HG02623 (cell line): ENCODE data around the gene HAPLN3.
"Not testable (repeated sequence)": the region's sequence is repeated elsewhere in the genome, so short reads cannot be mapped to it uniquely, and the experiment has no call there.

Source experiments
- ATAC-seq: cut with Tn5 transposase; IDR thresholded peaks from one replicate; pipeline ENCODE4 v1.9.1; 2021; ENCODE audit warnings: moderate library complexity; ENCODE audit not compliant: unreplicated experiment

The HAPLN3 gene

DNA sequence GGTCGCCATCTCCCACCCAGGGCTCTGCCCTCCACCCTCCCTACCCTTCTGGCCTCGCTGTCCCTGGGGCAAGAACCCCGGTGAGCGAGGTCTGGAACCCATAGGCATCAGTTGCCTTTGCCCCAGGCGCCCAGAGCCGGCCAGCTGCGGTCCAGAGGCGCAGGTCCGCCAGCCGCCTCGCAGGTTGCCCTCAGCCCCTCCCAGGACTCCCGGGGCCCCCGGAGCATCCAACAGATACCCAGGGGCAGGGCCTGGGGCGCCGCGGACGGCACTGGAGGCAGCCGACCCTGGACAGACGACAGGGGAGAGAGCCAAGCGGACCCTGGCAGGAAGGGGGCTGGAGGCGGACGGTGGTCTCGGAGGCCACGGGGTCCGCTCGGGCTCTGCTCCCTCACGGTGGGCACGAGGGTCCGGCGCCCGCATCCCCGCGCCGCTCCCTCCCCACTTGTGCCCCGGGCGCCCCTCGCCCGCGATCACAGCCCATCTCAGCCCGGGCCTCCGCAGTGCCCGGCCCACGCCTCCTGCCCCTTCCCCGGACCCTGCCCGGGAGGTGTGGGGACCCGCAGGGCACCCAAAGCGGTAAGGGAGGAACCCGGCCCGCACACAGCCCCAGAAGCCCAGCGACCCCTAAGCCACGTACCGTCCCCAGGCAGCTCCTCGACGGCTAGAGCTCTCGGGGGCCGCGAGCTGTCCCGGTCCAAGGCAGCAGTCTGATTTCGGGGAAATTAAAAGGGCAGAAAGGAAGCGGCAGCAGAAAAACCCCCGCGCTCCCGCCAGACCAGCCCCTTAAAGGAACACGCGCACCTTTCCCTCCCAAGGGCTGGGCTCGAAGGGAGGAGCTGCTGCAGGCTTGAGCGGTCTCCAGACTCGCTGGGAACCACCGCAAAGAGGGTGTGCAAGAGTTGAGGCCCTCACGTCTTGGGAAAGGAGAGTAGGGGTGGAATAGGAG is at the start of gene HAPLN3:
Gene HAPLN3 (minus strand): TSS at position 726 of the 949 bp plus-strand sequence. CDS start 8,246 bp downstream, outside the sequence.
- peak; percentile 56 for ATAC-seq

- no peak for ATAC-seq
Measured at GRCh38 chr15:88940110-88940675, 44.8 kb upstream of the HAPLN3 start.

DNA sequence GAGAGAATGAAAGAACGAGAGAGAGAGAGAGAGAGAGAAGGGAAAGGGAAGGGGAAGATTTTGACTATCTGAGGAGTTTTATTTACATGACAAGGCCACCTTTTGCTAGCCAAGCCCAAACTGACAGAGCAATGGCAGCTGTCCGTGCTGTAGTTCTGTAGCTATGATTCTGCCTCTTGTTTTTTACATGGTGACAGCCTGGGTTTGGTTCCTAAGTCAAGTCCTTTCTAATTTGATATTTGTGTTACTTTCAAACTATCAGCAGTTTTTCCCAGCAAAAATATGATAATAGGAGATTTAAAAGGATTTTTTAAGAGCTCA is 44.1 kb upstream of the HAPLN3 start:
- no peak for ATAC-seq

DNA sequence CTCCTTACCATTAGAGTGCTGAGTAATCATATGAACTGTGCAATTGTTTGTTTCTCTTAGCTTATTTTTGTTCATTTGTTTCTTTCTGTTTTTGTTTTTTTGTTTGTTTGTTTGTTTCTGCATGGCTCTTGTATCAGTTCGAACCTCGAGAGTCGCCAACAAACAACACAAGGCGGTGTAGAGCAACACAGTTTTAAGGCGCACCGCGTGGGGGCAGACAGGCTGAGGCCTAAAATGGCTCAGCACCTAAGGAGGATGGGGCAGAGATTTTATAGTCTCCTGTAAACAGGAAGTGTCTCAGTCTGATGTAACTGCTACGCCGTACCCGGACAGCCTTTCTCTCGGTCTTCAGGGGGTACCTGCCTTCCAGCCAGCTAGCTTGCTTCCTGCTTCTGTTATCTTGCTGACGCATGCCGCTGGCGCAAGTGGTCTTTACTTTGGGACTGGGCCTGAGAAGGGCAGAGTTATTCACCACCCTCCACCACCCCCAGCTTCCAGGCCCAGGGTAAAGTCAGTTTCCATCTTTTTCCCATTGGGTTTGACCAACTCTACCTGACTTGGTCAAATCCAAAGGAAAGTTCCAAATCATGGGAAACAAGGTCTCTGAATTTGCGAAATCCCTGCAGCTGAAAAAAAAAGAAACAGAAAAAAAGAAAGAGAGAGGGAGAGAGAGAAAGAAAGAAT is 43.6 kb upstream of the HAPLN3 start:
- ATAC-seq, result no peak

DNA sequence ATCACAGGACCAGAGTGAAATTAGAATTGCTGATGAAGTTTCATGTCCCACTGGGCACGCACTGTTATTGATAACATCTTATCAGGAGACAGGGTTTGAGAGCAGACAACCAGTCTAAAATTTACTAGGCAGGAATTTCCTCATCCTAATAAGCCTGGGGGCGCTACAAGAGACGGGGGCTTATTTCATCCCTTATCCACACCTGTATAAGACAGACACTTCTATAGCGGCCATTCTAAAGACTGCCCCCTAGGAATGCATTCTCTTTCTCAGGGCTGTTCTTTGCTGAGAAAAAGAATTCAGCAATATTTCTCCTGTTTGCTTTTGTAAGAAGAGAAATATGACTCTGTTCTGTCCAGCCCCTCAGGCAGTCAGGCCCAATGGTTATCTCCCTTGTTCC is 39.1 kb upstream of the HAPLN3 start:
- not testable (repeated sequence) for ATAC-seq

- no peak for ATAC-seq
Measured at GRCh38 chr15:88932875-88933330, 37.6 kb upstream of the HAPLN3 start.

DNA sequence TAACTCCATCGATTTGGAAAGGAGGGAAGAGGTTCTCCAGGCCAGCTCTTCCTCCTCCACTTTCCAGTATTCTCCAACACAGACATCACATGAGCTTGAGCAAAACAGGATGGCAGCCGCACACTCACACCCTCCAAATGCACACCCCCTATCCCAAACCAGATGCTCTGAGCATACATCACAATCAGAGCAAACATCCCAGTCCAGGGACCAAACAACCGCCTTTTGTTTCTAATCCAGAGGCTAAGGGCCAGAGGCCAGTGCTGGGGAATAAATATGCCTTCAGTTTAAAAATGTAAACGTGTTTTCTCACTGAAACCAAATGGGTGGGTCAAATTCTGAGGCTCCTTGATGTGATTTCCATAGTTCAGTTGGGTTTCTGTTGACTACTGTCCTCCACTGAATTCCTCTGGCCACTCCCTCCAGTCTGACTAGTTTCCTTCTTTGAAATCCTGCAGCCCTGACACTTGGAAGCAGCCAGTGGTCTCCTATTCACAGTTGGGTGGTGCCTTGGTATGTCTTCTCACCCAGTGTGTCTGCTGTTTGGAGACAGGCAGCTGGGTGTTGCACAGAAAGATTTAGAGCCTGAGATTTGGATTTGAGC is 37.0 kb upstream of the HAPLN3 start:
- ATAC-seq, result no peak

DNA sequence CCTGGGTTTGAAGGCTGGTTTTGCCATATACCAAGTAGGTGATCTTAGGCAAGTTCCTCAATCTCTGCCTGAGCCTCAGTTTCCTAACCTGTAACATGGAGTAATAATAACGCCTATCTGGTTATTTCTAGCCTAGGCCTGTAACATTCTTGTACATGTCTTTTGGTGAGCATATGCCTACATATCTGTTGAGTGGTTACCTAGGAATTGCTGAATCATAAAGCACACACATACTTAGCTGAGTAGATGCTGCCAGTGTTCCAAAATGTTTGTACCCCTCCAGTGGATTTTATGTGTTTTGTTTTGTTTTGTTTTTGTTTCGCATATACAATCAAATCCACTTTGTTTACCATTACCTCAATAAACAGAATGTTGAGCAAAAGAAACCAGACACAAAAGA is 35.2 kb upstream of the HAPLN3 start:
- ATAC-seq, result no peak

GRCh38 chr15:88929358-88930098 is 34.2 kb upstream of the HAPLN3 start:
- ATAC-seq, result not testable (repeated sequence)

GRCh38 chr15:88928192-88928591 is 32.8 kb upstream of the HAPLN3 start:
- not testable (repeated sequence) for ATAC-seq

DNA sequence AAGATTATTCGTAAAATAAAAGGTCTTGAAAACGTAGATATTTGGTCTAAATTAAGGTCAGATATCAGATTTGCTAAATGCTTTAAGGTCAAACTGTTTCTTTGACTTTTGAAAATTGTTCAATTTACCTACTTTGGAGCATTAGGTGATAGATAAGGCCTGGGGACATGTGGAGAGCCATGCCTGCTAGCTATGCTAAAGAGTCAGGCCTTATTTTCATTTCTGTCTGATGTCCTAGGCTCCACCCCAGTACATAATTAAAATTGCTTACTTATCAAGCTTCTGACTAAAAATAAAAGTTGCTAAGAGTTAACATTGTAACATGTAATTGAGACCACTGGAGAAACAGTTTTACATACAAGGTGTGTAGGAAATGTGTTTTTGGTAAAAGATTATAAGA is 30.3 kb upstream of the HAPLN3 start:
- not testable (repeated sequence) for ATAC-seq

DNA sequence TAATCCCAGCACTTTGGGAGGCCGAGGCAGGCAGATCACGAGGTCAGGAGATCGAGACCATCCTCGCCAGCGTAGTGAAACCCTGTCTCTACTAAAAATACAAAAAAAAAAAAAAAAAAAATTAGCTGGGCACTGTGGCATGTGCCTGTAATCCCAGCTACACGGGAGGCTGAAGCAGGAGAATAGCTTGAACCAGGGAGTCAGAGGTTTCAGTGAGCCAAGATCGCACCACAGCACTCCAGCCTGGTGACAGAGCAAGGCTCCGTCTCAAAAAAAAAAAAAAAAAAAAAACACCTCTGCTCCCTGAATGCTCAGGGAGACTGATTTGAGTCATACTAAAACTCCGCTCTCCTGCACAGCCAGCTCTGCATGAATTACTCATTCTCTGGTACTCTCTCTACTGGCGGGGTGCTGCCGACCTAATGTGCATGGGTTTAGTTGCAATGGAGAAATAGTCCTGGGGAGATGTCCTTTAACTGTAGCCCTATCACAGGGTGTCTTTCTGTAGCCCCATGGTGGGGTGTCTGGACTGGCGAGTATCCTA is 25.6 kb upstream of the HAPLN3 start:
- ATAC-seq, result peak; percentile 55

DNA sequence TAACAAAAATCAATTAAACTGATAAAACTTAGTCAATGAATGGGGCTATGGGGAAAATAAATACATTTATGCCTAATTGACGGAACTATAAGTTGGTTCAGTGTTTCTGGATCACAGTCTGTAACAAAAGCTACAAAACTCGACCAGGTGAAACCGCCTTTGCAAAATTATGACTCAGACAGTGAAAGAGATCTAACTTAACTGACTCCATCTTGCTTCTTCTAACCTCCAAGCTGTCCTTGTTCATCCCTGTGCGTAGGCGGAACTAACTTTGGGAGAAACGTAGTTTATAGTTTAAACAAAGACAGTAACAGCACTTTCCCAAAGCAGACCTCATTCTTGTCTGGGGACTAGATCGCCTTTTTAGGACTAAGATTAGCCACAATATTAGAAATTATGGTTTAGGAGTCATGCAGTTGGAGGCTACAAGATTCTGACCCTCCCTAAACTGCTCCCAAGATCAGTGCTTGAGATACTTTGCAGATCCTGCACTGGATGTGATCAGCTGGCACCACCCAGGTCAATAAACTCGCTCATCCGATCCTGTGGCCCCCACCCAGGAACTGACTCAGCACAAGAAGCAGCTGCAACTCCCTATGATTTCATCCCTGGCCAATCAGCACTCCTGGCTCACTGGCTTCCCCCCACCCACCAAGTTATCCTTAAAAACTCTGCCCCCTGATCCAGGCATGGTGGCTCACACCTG is 25.0 kb upstream of the HAPLN3 start:
- ATAC-seq, result no peak

GRCh38 chr15:88918738-88919137 is 23.4 kb upstream of the HAPLN3 start:
- ATAC-seq, result peak; percentile 71

DNA sequence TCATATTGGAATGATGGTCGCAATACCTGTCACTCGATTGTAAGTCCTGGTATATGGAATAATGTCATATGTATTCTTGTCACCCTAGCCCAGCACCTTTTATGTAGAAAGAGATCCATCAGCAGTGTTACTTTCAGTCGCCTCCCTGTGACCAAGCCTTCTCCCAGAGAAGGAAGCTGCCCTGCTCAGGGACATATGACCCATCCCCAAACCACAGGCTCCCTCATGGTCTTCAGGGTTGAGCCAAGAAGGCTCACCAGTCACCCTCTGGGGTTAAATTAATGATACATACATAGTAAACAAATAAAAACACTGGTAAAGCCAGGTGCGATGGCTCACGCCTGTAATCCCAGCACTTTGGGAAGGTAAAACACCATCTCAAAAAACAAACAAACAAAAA is 22.4 kb upstream of the HAPLN3 start:
- ATAC-seq, result no peak

DNA sequence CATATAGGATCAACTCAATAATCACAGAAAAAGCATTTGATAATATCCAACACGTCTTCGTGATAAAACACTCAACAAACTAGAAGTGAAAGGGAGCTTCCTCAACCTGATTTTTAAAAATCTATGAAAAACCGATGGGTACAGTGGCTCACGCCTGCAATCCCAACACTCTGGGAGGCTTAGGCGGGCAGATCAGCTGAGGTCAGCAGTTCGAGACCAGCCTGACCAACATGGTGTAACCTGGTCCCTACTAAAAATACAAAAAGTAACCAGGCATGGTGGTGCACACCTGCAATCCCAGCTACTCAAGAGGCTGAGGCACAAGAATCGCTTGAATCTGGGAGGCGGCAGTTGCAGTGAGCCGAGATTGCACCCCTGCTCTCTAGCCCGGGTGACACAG is 20.0 kb upstream of the HAPLN3 start:
- no peak for ATAC-seq

GRCh38 chr15:88913850-88914169 is 18.5 kb upstream of the HAPLN3 start:
- no peak for ATAC-seq

- peak; percentile 90 for ATAC-seq
Measured at GRCh38 chr15:88913017-88913849, 17.9 kb upstream of the HAPLN3 start, which contains the start of gene MFGE8. MFGE8 (minus strand) TSS chr15:88913379; CDS start chr15:88913319, 60 bp downstream.

DNA sequence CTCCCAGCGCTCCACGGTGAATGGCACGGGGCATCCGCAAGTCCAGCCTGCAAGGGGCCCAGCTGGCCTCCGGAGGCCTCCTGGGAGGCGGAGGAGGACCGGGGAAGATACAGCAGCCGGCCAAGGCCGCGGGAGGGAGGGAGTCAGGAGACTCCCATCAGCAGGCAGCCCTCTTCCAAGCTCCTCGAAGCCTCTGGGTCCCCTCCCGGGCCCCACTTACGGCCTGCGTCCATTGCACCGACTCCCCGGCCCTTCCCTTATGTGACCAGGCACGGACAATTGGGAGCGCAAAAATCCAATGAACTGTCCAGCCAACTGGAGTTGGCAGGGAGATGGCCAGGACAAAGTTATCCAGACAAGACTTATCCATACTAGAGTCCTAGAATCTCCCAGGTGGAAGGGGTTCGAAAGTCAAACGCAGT is 17.2 kb upstream of the HAPLN3 start:
- no peak for ATAC-seq
